ENCODE data around the gene PHLDA2.

The PHLDA2 gene

GRCh38 chr11:2928605-2929530, at the start of gene PHLDA2:
TSS of gene PHLDA2 (minus strand) at chr11:2929420. CDS start at chr11:2929364, 56 bp downstream.
- DNase-seq = no peak

DNA sequence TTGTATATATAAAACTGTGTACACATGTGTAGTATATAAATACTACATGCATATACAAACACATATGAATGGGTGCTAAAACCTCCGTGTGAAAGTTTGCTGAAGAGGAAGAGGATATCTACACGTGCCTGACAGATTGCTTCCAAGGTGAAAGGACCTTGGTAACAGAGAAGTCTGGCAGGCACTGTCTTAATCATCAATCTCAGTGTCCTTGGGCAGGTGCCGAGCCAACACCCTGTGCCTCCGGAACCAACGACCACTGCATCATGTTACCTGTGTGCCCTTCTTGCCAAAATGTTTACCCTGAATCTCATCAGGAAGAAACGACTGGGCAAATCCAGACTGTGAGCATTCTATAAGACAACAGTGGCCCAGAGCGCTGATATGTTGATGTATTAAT, 47.9 kb upstream of the PHLDA2 start:
- DNase-seq = no peak

GRCh38 chr11:2976294-2977063, 47.3 kb upstream of the PHLDA2 start:
- DNase-seq = no peak

- DNase-seq = no peak
Observed at GRCh38 chr11:2975594-2975993, 46.4 kb upstream of the PHLDA2 start.

DNA sequence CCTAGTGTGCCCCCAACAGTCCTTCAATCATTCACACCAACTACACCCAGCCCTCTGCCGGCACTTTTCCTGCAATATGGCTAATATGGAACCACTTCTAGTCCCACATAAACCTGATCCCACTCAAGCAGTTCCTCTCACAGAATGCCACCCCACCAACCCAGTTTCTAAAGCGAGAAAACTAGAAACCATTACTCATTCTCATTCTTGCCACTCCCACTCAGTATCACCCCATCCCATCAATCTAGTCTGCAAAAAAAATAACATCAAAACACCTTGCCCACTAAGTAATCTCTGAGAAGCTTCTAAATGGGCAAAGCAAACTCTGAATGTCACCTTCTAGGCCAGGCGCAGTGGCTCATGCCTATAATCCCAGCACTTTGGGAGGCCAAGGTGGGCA, 45.1 kb upstream of the PHLDA2 start:
- DNase-seq = no peak

- no peak for DNase-seq
Observed at GRCh38 chr11:2968341-2968900, 39.2 kb upstream of the PHLDA2 start.

- no peak for DNase-seq
Observed at GRCh38 chr11:2964782-2965181, 35.6 kb upstream of the PHLDA2 start.

GRCh38 chr11:2963761-2964160, 34.5 kb upstream of the PHLDA2 start:
- no peak for DNase-seq

DNA sequence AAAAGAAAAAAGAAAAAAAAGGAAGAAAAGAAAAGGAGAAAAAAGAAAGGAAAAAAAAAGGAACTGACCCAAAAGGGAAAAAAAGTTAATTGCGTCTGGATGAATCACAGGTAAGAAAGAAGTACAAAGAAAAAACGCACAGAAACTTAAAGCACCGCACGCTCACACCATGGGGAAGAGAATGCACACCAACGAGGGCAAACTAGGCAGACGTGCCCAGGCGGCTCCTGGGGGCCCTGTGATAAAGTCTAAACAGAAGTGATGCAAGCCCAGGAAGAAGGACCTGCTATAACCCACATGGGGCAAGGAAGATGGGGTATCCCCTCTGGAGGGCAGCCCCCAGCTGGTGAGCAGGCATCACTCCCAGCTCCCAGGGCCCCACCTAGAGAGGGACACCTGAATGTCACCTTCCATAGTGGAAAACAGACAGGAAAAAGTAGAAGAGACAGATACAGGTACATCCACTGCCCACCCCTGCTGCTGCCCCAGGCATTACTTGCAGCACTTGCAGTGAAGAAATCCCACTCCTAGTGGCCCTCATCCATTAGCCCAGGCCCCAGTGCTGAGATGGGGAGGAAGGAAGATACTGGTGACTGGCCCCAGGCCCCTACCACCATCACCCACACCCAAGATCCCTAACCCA, 34.0 kb upstream of the PHLDA2 start:
- no peak for DNase-seq

GRCh38 chr11:2961080-2961479, 31.9 kb upstream of the PHLDA2 start:
- no peak for DNase-seq

DNA sequence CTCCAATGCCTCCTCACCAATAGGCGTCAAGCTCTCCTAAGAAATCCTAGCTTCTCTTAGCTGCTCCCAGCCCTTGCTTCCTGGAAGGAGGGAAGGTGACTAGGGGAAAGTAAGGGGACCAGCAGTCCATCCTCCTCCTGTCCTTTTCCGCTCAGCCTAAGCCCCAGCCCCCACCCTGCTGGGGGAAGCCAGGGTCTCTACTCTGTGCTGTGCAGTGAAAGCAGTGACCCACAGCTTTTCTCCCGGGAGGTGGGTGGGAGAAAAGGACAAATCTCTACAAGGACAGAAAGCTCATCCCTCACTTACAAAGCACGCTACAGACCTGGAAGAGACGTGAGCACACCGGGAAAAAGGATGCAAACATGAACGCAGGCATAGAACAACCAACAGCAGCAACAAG, 30.9 kb upstream of the PHLDA2 start:
- no peak for DNase-seq

DNA sequence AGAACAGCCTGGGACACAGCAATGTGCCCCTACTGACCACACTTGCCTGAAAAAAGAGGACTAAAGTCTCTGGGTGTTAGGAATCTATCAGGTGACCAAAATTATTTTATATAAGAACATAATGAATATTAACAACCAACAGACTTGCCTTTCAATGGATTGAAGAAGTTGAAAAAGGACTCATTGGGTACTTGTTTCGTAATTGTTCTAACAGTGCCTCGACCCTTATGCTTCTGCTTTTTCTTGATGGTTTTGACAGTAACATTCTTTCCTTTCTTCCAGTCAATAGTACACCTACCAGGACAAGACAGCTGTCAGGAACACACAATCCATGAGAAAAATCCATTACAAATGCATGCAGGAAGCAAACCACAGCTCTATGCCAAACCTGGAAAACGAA, 29.0 kb upstream of the PHLDA2 start:
- no peak for DNase-seq

DNA sequence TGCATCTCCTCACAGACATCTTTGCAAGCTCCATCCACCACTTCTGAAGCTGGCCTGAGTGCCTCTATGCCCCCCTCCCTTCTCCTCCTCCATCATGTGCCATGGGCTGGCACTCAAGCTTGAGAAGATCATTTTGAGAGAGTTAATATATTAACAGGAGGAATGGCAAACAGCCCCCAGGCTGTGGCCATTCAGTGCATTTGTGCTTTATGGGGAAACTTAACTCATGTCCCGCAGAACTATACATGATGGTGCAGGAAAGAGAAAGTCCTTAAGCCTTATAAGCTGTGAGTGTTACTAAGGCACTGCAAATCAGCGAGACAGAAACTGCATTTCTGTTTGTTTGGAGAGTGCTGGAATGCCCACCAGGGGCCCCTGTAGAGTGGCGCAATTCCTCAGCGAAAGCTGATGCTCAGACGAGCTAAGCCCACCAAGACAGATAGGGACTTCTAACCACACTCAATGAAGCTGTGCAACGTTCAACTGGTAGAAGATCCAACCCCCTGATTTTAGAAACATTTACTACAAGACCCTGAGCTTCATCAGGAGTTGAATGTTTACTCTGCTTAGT, 26.8 kb upstream of the PHLDA2 start:
- DNase-seq = no peak

- no peak for DNase-seq
Observed at GRCh38 chr11:2954263-2954662, 25.0 kb upstream of the PHLDA2 start.

- no peak for DNase-seq
Observed at GRCh38 chr11:2952290-2952689, 23.1 kb upstream of the PHLDA2 start.

DNA sequence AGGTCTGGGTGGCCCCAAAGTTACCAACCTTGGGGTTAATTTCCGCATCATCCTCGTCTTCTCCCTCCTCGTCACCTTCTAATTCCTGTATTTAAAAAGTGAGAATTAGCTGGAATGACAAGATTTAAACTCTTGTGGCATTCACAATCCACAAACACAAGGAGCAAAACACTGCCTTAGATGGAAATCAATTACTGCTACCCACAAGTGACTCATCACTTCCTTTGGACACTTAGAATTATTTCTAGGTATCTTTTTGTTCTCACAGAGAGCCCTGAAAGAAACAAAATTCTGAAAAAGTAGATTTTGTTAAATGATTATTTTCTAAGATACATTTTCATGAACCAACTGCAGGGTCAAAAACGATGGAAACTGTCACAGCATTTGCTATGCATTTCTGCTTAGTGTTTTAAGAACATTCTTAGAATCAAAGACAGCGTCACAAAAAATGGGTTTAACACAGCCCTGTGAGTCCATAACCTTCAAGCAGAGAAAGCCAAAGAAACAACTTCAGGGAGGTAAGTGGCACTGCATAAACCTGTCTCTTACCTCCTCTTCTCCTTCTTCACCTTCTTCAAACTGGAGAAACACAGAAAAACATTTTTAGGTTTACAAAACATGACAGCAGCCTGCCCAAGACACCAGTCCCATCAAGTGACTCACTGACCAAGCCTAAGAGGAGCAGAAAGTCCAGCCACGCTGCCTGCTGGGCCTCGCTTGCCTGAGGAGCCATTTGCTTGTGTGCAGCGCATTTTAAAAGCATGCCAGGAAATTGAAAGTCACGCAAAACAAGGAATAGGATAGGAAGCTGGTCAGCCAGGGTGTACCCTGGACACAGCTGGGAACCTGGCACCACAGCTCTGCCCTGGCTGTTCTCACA, 22.3 kb upstream of the PHLDA2 start:
- DNase-seq = no peak

DNA sequence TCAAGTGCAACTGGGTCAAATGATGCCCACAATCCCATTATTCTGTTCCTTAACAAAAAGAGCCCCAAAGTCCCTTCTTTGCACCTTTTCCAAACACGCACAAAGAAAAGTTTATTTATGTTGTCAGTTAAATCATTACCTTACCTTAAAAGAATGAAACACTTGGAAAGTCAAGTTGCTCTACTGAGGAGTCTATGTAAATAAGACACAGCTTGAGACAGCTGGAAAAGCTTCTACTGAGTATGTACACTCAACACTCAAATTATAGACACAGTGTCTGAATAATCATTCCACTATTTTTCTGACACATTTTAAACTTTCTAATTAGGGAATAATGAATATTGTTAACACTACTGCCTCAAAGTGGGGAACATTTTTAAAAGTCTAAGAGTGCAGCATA, 21.6 kb upstream of the PHLDA2 start:
- DNase-seq = no peak

- DNase-seq = no peak
Observed at GRCh38 chr11:2949920-2950319, 20.7 kb upstream of the PHLDA2 start.

- DNase-seq = no peak
Observed at GRCh38 chr11:2947744-2948143, 18.5 kb upstream of the PHLDA2 start.

GRCh38 chr11:2945757-2946287, 16.6 kb upstream of the PHLDA2 start:
- no peak for DNase-seq

DNA sequence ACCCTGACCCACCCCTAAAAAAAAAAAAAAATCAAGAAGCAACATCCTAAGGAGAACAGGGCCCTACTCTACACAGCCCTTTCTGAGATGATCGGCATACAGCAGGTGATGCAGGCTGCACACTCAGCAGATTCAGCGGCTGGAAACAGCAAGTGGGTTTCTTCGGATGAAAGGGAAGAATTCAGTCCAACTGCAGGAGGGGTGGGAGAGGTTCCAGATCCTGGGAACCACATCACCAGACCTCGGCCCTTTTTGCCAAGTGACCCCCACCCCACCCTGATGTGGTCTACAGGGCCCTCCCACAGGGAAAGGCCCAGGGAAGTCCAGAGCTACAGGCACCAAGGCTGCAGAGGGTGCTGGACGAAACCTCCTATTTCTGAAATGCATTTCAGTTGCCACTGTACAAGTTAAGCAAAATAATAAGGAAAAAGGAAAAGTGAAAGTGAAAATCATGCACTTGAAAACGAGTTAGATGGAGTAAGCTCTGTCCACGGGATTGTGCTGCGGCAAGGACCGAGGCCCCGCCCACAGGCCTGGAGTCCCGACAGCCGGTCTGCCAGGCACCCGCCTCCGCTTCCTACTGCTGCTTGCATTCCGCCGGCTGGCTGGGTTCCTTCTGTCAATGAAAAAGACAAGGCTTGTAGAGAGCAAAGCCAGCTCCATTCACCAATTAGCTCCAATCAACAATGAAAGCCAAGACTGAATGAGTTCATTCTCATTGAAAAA, 16.0 kb upstream of the PHLDA2 start:
- DNase-seq = no peak
